Kidney tubule cell (primary cell): Measurements from ENCODE around the gene DCDC2B.
"Not testable (repeated sequence)": the region's sequence is repeated elsewhere in the genome, so short reads cannot be mapped to it uniquely, and the experiment has no call there.

Experiments
- DNase-seq: peaks from one replicate; pipeline ENCODE4 v3.0.0-alpha.2; 2018; ENCODE audit warnings: low spot score

The DCDC2B gene

GRCh38 chr1:32208891-32209328 lies at the start of gene DCDC2B:
Gene DCDC2B (plus strand): TSS chr1:32209089. CDS start chr1:32209094, 5 bp downstream.
- peak; percentile 94 for DNase-seq

DNA sequence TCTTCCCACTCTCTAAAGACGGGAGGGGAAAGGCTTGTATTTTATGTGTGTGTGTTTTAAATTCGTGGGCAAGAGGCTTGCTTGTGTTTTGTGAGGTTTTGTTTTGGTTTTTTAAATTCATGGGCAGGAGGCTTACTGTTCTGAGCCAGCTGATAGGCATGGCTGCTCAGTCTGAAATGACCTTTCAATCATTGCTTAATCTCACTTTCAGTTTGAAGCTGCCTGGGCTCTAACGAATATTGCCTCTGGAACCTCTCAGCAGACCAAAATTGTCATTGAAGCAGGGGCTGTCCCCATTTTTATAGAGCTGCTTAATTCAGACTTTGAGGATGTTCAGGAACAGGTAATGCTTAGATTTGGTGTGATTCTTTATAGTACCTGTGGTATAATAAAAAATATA lies 49.7 kb upstream of the DCDC2B start:
- no peak for DNase-seq

DNA sequence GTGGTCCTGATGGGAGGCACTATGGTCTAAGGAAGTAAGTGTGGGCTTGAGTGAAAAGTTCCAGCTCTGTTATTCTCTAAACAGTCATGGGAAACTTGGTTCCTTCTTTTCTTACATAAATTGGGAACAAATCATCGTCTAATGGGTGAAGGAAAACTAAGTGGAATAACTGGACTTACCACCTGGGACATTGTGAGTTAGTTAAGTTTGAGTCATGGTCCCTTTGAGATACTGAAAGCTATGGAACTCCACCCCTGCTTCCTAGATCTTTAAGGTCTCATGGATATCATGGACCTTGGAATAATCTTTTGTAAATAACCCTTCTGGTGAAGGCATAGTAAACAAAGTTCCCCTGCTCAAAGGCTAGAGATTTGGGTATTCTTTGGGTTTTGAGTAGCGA lies 45.5 kb upstream of the DCDC2B start:
- no peak for DNase-seq

DNA sequence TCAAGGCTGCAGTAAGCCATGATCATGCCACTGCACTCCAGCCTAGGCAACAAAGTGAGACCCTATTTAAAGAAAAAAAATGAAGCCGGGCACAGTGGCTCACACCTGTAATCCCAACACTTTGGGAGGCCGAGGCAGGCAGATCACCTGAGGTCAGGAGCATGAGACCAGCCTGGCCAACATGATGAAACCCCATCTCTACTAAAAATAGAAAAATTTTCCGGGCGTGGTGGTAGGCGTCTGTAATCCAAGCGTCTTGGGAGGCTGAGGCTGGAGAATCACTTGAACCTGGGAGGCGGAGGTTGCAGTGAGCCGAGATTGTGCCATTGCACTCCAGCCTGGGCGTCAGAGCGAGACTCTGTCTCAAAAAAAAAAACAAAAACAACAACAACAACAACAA lies 43.3 kb upstream of the DCDC2B start:
- not testable (repeated sequence) for DNase-seq

GRCh38 chr1:32170991-32171390 lies 37.9 kb upstream of the DCDC2B start:
- DNase-seq: no peak

DNA sequence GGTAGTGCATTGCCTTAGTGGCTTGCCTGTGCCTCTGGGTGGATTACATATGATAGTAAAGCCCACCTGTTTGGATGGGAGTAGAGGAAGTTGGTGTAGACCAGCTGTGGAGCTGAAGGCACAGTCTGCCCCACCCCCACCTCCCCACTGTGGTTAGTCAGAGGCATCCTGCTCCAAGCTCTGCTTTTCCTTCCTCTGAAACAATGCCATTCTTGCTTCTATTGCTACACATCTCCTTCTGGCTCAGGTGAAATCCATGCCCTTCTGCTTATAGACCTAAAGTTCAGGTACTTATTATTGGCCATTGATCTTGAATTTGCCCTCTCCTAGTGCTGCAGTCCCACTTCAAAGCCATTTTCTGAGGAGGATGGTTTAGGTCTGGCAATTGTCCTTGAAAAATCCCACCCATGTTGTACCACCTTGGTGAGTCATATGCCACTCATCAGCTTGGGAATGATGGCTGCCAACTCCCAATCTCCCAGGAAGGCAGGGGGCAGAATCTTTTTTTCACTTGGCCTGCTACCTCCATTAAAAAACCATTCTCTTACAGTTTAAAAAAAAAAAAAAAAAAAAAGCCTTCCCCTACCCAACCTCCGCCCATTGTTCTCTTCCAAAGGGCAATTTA lies 36.2 kb upstream of the DCDC2B start:
- DNase-seq: peak; percentile 57

DNA sequence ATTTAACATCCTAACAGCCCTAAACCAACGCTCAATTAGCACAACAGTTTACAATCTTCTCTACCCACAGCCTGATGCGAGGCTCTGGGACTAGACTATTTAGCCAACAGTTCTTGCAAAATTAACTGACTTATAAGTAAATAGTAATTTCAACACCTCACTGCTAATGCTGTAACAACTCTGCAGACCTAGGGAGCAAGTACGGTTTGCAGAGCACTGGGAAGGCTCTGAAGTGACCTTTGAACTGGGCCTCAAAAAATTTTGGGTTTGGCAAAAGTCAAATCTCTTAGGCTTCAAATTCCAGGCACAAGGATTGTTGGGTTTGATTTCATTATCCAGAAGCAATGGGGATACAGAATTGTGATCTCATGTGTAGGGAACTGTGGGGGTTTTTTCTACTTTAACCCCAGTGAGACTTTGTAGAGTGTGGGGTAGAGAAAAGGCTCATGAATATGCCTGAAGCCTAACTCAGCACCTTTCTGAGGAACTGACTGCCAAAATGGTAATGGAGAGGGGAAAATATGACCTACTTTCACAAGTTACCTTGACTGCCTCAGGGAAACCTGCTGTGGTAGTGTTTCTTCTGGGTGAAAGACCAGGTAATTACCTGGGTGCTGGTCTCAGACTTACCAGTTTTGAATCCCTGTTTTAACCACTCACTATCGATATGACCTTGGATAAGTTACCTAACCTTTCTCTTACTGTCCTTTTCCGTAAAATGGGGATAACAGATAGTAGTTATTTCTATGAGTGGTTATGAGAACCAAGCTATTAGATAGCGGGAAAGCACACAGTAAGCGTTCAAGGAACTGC lies 30.3 kb upstream of the DCDC2B start:
- no peak for DNase-seq

- DNase-seq: no peak
Observed at GRCh38 chr1:32179193-32179442, 29.8 kb upstream of the DCDC2B start.

DNA sequence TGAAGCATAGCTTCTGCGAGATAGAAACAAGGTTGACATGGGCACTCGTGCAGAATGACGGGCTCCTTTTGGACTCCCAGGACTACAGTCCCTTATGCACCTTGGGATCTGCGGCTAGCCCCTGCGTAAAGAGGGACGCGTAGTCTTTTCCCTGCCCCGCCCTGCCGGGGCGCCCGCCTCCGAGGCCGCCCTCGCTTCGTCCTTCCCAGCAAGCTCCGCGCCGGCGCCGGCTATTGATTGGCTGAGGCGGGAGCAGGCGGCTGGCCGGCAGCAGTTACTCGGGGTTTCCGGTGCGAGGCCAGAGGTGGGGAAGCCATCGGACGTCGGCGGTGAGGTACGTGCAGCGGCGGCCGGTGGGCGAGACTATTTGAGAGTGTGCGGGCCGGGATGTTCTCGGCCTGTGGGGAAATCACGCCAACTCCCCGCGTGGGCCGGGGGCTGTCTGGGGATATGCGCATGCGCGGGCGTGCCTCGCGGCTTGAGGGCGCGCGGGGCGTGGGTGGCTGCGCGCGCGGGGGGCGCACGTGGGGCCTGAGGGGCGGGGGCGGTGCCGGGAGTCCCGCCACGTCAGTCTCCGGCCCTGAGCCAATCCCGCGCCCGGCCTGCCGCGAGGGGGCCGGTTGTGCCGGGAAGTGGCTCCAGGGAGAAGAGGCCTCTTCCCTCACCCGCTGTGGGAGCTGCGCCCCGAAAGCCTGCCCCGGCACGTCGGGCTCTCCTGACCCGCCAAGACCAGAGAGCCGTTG lies 29.3 kb upstream of the DCDC2B start, which contains the start of gene TXLNA:
Gene TXLNA (plus strand): TSS at position 233 of the 743 bp plus-strand sequence. CDS start 671 bp downstream, outside the sequence.
- DNase-seq: peak; percentile 93

DNA sequence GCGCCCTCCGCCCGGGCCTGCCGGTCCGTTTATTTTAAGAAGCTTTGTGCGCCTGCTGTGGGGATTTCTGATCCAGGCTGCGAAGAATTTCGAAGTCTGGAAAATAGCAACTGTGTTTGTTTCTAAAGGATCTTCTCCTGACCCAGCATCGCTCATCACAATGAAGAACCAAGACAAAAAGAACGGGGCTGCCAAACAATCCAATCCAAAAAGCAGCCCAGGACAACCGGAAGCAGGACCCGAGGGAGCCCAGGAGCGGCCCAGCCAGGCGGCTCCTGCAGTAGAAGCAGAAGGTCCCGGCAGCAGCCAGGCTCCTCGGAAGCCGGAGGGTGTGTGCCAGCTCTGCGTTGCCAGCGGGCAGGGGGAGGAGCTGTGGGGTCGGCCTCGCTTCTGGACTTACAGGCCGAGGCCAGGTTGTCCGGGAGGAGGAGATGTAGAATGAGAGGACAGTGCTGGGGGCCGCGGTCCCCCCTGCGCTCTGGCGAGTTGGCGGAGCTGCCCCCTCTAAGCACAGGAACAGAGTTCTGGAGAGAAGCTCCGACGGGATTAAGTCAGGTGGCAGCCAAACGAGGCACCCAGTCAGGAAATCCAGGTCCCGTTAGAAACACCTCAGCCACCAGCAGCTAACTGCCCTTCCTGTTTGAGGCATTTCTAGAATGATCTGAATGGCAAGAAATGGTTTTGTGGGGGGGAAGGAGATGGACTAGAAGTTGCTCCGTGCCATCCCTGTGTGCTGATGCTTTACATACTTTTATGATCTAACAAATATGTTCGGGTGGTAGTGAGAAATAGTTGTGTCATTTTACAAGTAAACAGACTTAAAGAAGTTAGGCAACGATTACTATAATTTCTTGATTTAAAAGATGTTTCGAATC lies 28.5 kb upstream of the DCDC2B start:
- peak; percentile 67 for DNase-seq

DNA sequence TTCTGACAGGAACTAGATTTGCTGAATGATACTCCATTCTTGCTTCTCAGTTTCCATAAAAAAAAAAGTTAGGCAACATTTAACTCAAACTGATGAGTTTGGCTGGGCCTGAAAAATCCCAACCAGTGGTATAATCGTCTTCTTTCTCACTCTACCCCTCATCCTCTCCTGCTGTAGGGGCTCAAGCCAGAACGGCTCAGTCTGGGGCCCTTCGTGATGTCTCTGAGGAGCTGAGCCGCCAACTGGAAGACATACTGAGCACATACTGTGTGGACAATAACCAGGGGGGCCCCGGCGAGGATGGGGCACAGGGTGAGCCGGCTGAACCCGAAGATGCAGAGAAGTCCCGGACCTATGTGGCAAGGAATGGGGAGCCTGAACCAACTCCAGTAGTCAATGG lies 27.8 kb upstream of the DCDC2B start:
- no peak for DNase-seq

- DNase-seq: no peak
Observed at GRCh38 chr1:32181563-32181962, 27.3 kb upstream of the DCDC2B start.

DNA sequence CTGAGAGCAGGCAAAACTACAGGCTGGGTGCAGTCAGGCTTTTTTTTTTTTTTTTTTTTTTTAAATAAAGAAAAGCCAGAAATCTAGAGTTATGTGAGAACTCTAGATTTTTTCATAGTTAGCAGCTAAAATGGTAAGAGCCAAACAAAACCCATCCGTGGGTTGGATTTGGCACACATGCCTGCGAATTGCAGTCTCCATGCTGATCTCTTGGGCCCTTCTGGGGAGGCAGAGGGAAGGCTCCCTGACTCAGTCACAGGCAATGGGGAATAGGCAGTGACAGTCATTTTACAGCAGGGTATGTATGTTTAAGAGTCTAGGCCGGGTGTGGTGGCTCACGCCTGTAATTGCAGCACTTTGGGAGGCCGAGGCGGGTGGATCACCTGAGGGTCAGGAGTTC lies 26.8 kb upstream of the DCDC2B start:
- DNase-seq: no peak

GRCh38 chr1:32184650-32185049 lies 24.2 kb upstream of the DCDC2B start:
- no peak for DNase-seq

GRCh38 chr1:32186077-32186476 lies 22.8 kb upstream of the DCDC2B start:
- DNase-seq: no peak

DNA sequence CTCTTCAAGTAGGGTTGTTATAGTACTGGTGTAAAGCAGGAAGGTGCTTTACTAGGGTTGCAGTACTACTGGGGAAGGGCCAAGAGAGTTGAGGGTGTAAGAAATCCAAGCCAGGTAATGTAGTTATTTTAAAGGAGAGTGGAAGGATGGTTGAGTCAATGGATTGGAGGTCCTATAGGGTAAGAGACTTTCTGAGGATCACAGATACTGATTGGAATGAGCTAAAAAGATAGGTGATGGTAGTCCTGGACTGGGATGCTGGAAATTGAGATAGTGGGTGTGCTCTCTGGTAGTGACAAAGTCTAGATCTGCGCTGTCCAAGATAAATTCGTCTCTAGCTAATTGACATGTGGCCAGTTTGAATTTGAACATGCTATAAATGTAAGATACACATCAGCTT lies 22.4 kb upstream of the DCDC2B start:
- no peak for DNase-seq

DNA sequence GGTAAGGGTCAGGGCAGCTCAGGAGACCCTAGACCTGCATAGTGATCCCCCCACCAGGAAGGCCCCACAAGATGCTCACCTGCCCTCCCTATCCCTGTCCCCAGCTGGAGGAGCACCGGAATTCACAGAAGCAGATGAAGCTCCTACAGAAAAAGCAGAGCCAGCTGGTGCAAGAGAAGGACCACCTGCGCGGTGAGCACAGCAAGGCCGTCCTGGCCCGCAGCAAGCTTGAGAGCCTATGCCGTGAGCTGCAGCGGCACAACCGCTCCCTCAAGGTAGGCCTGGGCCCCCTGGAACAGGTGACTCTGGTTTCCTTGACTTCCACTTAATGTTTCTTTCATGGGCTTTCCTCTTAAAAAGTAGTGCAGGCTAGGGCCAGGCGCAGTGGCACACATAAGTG lies 21.0 kb upstream of the DCDC2B start:
- no peak for DNase-seq

- no peak for DNase-seq
Observed at GRCh38 chr1:32192220-32192948, 16.5 kb upstream of the DCDC2B start.

DNA sequence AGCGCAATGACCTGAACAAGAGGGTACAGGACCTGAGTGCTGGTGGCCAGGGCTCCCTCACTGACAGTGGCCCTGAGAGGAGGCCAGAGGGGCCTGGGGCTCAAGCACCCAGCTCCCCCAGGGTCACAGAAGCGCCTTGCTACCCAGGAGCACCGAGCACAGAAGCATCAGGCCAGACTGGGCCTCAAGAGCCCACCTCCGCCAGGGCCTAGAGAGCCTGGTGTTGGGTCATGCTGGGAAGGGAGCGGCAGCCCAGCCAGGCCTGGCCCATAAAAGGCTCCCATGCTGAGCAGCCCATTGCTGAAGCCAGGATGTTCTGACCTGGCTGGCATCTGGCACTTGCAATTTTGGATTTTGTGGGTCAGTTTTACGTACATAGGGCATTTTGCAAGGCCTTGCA lies 13.9 kb upstream of the DCDC2B start:
- no peak for DNase-seq

DNA sequence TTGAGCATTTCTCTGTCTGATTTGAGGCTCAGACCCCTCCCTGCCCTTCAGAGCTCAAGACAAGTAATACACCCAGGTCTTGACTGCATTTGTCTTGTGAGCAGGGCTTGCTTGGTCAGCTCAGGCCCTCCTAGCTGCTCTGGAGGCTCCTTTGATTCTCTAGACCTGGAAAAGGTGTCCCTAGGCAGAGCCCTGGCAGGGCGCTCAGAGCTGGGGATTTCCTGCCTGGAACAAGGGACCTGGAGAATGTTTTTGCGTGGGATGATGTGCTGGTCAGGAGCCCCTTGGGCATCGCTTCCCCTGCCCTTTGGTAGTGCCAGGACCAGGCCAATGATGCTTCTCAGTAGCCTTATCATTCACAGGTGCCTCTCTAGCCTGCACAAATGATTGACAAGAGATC lies 13.4 kb upstream of the DCDC2B start:
- DNase-seq: no peak
